Vagina (tissue), 2 donors: ENCODE measurements around the gene CSNK1E. TPM values are rescaled to one million over a fixed set of nuclear protein-coding genes. Genes with fewer than 3 reads are reported as not detected.
A peak's percentile ranks its signal among the peaks of the same experiment; 100 is the strongest.

Experiments used
- DNase-seq, 2 donors: peaks; one replicate each; pipeline ENCODE4 v3.0.0-alpha.2; 2017; ENCODE audit errors: extremely low spot score in 2 of 2
- H3K27ac ChIP-seq: fragments of 200-600 bp; sonication (generic); one replicate; pipeline ENCODE4 v1.5.1; 2019
- H3K27me3 ChIP-seq: fragments of 200-600 bp; sonication (generic); one replicate; pipeline ENCODE4 v1.5.1; 2019
- H3K36me3 ChIP-seq, 2 donors: fragments of 200-600 bp; sonication (generic); one replicate each; pipeline ENCODE4 v1.5.1; 2017 to 2019
- H3K4me1 ChIP-seq: fragments of 200-600 bp; sonication (generic); one replicate; pipeline ENCODE4 v1.5.1; 2019
- H3K4me3 ChIP-seq, 2 donors: fragments of 200-600 bp; sonication (generic); 1 replicate in 1 of 2; 2 replicates in 1 of 2; pipeline ENCODE4 v1.5.1; 2016 to 2019
- H3K9me3 ChIP-seq: fragments of 200-600 bp; sonication (generic); one replicate; pipeline ENCODE4 v1.5.1; 2019
- POLR2A ChIP-seq, 2 donors: fragments of 450-650 bp; IDR thresholded peaks; one replicate each; pipeline ENCODE4 v1.6.1; 2017; ENCODE audit warnings: antibody characterized with exemption in 2 of 2, mild to moderate bottlenecking in 2 of 2, moderate library complexity in 2 of 2
- POLR2AphosphoS5 ChIP-seq, 2 donors: sonication (generic); formaldehyde crosslinking; IDR thresholded peaks; one replicate each; pipeline ENCODE4 v1.9.0; 2017; ENCODE audit warnings: antibody characterized with exemption in 2 of 2, mild to moderate bottlenecking in 2 of 2, low read depth in 1 of 2; ENCODE audit not compliant: insufficient read depth in 1 of 2
- intact Hi-C: fragments of 100-400 bp; cut with DNase I; formaldehyde crosslinking; loops from one replicate; pipeline ENCODE4 v1.15.1; 2023
- total RNA-seq: library from RNA; depleted of rRNA; stranded (reverse); fragments of >200 nt; gene quantifications from one replicate; pipeline ENCODE4 v1.2.3, GENCODE V29; 2016
- TF ChIP-seq, protein P1 (sequence below), 3 experiments: fragments of 450-650 bp in 2 of 3; fragments of 200-600 bp in 1 of 3; sonication (generic) in 1 of 3; IDR thresholded peaks; one replicate each; pipeline ENCODE4 v1.5.1; 2017 to 2019; ENCODE audit warnings: antibody characterized with exemption in 3 of 3, mild to moderate bottlenecking in 2 of 3, moderate library complexity in 2 of 3

Gene CSNK1E
- total RNA-seq, 1 donor from 2014 or later, result 162 TPM

DNA sequence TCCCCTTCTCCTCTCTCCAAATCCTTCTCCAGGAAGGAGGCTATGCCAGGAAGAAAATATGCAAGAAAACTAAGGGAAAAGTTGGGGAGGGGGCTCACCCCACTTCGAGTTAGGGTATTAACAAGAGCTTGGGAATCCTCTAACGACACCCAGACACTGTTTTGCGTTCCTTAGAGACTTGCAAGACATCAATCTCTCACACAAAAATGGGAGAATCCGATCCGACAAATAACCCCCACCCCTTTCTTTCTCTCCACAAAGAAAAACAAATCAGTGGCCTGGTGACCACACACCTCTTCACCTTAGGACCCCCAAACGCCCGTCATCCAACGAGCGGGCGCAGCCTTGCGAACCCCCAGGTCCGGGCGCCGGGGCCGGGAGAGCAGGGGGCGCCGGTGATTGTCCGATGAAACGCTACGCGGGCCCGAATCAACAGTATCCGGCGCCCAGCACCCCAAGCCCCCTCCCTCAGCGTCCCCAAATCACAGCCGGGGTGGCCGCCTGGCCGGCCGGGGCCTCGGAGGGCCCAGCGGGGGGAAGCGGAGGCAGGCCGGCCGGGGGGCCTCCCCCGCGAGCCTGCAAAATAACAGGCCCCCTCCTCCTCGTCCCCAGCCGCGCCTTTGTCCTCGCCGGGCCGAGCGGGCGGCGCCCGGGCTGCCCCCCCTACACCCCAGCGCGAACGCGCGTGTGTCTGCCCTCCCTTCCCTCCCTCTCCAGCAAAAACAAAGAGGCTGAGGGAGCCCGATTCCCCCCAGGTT, 690 bp downstream of the CSNK1E start:
- Histone ChIP-seq H3K27me3 (no peaks in the 10 kb centered on the region), H3K4me1 (peaks cover 49% of the 10 kb centered on the region), H3K9me3 (no peaks in the 10 kb centered on the region), H3K36me3 (no peaks in the 10 kb centered on the region), H3K4me3 (peak overlapping the region; percentile 83 to 95), H3K27ac (peak overlapping the region; percentile 99)
- intact Hi-C loops, result loop anchor here (2.0 to 5.0 kb wide), 2 partner anchors 44 to 114 kb away; partner anchors contain the start of gene TMEM184B
- TF ChIP-seq, protein P1, sequence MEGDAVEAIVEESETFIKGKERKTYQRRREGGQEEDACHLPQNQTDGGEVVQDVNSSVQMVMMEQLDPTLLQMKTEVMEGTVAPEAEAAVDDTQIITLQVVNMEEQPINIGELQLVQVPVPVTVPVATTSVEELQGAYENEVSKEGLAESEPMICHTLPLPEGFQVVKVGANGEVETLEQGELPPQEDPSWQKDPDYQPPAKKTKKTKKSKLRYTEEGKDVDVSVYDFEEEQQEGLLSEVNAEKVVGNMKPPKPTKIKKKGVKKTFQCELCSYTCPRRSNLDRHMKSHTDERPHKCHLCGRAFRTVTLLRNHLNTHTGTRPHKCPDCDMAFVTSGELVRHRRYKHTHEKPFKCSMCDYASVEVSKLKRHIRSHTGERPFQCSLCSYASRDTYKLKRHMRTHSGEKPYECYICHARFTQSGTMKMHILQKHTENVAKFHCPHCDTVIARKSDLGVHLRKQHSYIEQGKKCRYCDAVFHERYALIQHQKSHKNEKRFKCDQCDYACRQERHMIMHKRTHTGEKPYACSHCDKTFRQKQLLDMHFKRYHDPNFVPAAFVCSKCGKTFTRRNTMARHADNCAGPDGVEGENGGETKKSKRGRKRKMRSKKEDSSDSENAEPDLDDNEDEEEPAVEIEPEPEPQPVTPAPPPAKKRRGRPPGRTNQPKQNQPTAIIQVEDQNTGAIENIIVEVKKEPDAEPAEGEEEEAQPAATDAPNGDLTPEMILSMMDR (IDR thresholded peaks at IDR 0.05), result no peak
- peak in 1 of 2 donors; percentile 27 for TF ChIP-seq POLR2A (IDR thresholded peaks at IDR 0.05)
- TF ChIP-seq POLR2AphosphoS5 (IDR thresholded peaks at IDR 0.05; ENCODE audit: insufficient read depth in 1 of 2, low read depth in 1 of 2), result peak in 1 of 2 donors; percentile 60
- no peak for DNase-seq

DNA sequence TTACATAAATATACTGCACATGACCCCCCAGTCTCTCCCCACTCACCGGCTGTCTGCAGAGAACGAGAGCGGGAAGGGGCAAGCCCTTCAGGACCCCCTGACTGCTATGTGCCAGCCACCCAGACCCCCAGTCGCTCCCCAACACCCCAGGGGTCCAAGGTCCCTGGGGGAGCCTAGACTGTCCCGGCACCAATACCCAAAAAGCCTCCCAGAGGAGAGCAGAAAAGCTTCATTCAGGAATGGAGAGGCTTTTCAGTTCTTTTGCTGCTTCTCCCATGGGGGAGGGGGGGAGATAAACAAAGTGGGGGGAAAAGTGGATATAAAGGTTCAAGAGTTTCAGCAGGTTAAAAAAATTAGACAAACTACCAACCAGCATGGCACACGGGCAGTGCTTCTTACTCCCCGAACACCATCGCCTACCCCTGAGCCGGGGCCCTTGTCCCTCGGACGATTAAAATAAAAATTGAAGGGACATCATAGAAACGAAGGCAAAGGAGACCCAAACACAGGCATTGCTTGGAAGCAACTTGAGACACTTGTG, 1.3 kb downstream of the CSNK1E start:
- Histone ChIP-seq H3K27ac (peak overlapping the region; percentile 99), H3K9me3 (no peaks in the 10 kb centered on the region)

DNA sequence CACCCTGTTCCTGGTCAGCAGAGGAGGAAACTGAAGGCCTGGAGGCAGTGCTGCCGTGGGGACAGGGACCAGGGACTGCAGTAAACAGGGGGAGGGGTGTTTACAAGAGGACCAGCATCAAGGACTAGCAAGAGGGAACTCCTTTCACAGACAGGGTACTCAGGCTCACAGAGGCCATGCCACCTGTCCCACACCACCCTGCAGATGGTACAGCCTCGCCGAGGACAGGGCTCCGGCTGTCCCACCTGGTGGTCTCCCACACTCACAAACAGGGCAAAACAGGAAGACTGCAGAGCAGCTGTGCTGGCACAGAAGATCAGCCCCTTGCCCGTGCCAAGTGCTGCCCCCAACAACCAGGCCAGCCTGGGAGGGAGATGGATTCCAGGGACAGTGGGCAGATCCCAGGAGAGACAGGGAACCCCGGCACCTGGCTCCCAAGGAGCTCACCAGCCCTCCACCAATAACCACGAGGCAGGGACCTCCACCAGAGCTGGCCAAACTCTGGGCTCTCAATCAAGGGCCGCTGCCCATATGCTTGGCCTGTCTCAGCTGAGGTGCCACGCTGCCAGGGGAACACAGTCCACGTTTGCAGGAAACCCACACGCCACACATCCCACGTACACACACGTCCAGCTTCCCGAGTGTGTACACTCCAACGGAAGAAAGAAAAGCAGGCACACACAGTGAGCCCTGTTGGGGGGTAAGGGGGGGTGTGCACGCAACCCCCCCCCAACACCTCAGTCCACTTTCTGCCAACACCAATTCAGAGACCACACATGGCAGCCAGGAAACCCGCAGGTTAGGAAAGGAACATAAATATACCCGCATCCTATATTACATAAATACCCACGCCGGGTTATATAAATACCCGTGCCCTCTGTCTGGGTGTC, 2.1 kb downstream of the CSNK1E start:
- no peaks in the 10 kb centered on the region for H3K9me3 ChIP-seq
- no peak for DNase-seq
- H3K4me1 ChIP-seq, result peaks cover 63% of the 10 kb centered on the region

More for the DNA sequence above, 1.3 kb downstream of the CSNK1E start:
- Histone ChIP-seq H3K4me1 (peaks cover 56% of the 10 kb centered on the region), H3K36me3 (no peaks in the 10 kb centered on the region), H3K27me3 (no peaks in the 10 kb centered on the region), H3K4me3 (peak overlapping the region; percentile 83 to 95)
- TF ChIP-seq, protein P1 (IDR thresholded peaks at IDR 0.05), result no peak
- TF ChIP-seq POLR2AphosphoS5 (IDR thresholded peaks at IDR 0.05; ENCODE audit: insufficient read depth in 1 of 2, low read depth in 1 of 2) (no peak), POLR2A (IDR thresholded peaks at IDR 0.05) (no peak)
- intact Hi-C loops, result loop anchor here (2.0 to 5.0 kb wide), 2 partner anchors 44 to 113 kb away; partner anchors contain the start of gene TMEM184B
- no peak for DNase-seq

DNA sequence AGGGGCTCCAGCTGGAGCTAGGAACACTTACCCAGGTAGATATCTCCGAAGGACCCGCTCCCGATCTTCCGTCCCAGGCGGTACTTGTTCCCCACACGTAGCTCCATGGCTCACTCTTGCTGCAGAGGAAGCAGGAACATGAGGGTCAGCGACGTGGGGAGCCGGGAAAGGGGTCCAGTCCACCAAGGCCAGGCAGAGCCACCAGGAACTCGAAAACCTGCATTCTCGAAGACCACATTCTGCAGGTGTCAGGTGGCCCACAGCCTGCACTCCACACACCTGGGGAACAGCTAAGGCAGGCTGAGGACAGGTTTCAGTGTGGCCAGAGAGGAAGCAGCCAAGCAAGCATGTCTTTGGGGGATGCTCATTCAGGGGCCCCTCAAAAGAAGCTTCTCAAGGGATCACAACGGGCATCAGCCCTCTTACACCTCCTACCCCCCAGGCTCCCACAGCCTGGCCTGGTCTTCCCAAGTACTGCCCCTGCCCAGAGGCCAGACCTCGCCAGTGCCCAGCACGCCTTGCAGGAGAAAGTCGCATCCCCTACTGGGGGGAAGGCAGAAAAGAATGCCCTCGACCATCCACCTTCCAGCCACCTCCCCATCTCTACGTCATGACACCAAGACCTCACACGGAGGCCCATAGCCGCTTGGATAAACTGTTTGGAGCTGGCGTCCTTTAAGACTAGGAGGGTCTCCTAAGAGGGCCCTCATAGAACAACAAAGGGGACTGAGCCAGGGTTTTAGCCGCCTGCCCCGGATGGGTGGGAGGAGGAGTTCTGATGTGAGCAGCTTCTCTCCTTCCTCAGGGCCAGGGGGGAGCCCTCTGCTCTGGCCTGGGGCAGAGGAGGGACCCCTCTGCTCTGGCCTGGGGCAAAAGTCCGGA, 2.9 kb downstream of the CSNK1E start:
- intact Hi-C loops, result no loop called here
- H3K27me3 ChIP-seq, result no peaks in the 10 kb centered on the region
- no peaks in the 10 kb centered on the region for H3K36me3 ChIP-seq
- peak overlapping the region; percentile 83 to 95 for H3K4me3 ChIP-seq
- no peak for DNase-seq
- no peak for TF ChIP-seq POLR2A (IDR thresholded peaks at IDR 0.05)
- peak in 1 of 2 donors; percentile 3 for TF ChIP-seq POLR2AphosphoS5 (IDR thresholded peaks at IDR 0.05; ENCODE audit: insufficient read depth in 1 of 2, low read depth in 1 of 2)
- H3K27ac ChIP-seq, result peak overlapping the region; percentile 99
- H3K4me1 ChIP-seq, result peaks cover 72% of the 10 kb centered on the region
- no peaks in the 10 kb centered on the region for H3K9me3 ChIP-seq

More for the DNA sequence above, 2.1 kb downstream of the CSNK1E start:
- Histone ChIP-seq H3K27me3 (no peaks in the 10 kb centered on the region), H3K27ac (peak overlapping the region; percentile 99), H3K36me3 (no peaks in the 10 kb centered on the region), H3K4me3 (peak overlapping the region; percentile 83 to 95)
- intact Hi-C loops, result loop anchor here (5.0 kb wide), 1 partner anchor 43 kb away; the partner anchor contains the start of gene TMEM184B
- no peak for TF ChIP-seq POLR2A (IDR thresholded peaks at IDR 0.05)
- TF ChIP-seq, protein P1 (IDR thresholded peaks at IDR 0.05), result no peak
- no peak for TF ChIP-seq POLR2AphosphoS5 (IDR thresholded peaks at IDR 0.05; ENCODE audit: insufficient read depth in 1 of 2, low read depth in 1 of 2)
